ENCODE measurements around the gene FBXO24. TPM values are rescaled to one million over a fixed set of nuclear protein-coding genes. Genes with fewer than 3 reads are reported as not detected.

The FBXO24 gene
- total RNA-seq, 2 experiments from 2014 or later = 0.37 to 0.45 TPM

DNA sequence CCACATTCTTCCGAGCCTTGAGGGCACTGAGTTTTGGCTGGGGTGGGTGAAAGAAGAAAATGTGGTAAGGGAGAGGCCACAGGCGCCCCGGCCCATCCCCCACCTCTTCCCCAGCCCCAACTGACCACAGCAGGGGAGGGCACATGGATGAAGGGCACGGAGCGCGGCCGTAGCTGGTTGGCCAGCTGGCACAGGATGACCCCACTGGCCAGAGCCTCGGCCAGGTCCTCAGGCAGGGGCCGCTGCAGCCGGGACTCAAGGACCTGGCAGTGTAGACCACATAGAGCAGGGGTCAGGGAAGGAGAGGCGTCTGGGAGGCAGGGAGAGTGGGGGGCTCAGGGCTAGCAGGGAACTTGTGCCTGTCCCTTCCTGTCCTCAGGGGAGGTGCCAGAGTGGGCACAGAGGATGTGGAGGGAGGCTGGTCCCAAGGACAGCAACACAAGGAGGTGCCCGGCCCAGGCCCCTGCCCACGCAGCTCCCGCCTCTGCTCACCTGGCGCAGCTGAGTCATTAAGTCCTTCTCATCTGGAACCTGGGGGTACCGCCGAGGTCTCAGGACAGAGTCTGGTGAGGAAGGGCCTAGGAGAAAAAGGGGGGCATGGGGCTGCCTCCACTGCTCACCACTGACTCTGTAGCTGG is 10.3 kb upstream of the FBXO24 start:
- Mint-ChIP-seq H3K9me3 (ENCODE audit: insufficient read depth) (no peaks in the 10 kb centered on the region), H3K27ac (no peak overlapping the region), H3K36me3 (ENCODE audit: low read depth) (peaks cover 44% of the 10 kb centered on the region), H3K4me3 (no peak overlapping the region), H3K4me1 (ENCODE audit: low read depth) (peaks cover 12% of the 10 kb centered on the region), H3K27me3 (ENCODE audit: low read depth) (no peaks in the 10 kb centered on the region)
- ChIA-PET POLR2A (interaction anchor here (1.0 kb wide), 1 partner anchor 10 kb away, joined by 5 read pairs; the partner anchor contains the start of genes FBXO24 and LRCH4), CTCF (interaction anchor here (1.9 to 2.2 kb wide), 2 partner anchors 11 to 16 kb away, joined by 7 to 8 read pairs; no protein-coding TSS in a partner anchor)
- DNase-seq = no peak
- ATAC-seq = no peak

- Mint-ChIP-seq H3K4me1 (ENCODE audit: low read depth) (peaks cover 7% of the 10 kb centered on the region), H3K27me3 (ENCODE audit: low read depth) (no peaks in the 10 kb centered on the region), H3K4me3 (no peak overlapping the region), H3K27ac (peak overlapping the region; percentile 39), H3K9me3 (ENCODE audit: insufficient read depth) (no peaks in the 10 kb centered on the region), H3K36me3 (ENCODE audit: low read depth) (peaks cover 44% of the 10 kb centered on the region)
- POLR2A ChIA-PET = interaction anchor here (1.0 kb wide), 1 partner anchor 10 kb away, joined by 5 read pairs; the partner anchor contains the start of genes FBXO24 and LRCH4
- CTCF ChIA-PET = interaction anchor here (1.9 to 2.2 kb wide), 2 partner anchors 12 to 17 kb away, joined by 7 to 8 read pairs; no protein-coding TSS in a partner anchor
- ATAC-seq (no peak), DNase-seq (no peak)
Observed at GRCh38 chr7:100576384-100576993, 9.6 kb upstream of the FBXO24 start.

DNA sequence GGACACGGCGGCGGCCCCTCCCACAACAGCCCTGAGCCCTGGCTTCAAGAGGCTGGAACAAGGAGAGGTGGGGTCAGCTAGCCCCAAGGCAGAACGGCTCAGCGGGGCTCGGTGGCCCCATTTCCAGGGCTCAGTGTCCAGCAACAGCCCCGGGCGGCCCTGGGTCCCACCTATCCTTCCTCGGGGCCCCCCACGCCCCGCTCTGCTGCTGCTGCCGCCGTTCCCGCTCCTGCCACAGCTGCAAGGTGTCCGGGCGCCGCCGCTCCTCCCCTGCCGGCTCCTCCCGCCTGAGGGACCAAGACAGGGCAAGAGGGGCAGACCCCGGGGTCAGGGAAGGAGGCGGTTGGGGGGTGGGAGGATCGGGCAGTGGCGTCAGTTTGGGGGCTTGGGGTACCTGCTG is 9.0 kb upstream of the FBXO24 start:
- Mint-ChIP-seq H3K36me3 (ENCODE audit: low read depth) (peaks cover 39% of the 10 kb centered on the region), H3K4me3 (no peak overlapping the region), H3K9me3 (ENCODE audit: insufficient read depth) (no peaks in the 10 kb centered on the region), H3K4me1 (ENCODE audit: low read depth) (peaks cover 2% of the 10 kb centered on the region), H3K27ac (no peak overlapping the region), H3K27me3 (ENCODE audit: low read depth) (no peaks in the 10 kb centered on the region)
- POLR2A ChIA-PET = interaction anchor here (1.0 kb wide), 1 partner anchor 9 kb away, joined by 5 read pairs; the partner anchor contains the start of genes FBXO24 and LRCH4
- CTCF ChIA-PET = interaction anchor here (1.9 to 2.2 kb wide), 2 partner anchors 13 to 17 kb away, joined by 7 to 8 read pairs; no protein-coding TSS in a partner anchor
- DNase-seq (no peak), ATAC-seq (no peak)

DNA sequence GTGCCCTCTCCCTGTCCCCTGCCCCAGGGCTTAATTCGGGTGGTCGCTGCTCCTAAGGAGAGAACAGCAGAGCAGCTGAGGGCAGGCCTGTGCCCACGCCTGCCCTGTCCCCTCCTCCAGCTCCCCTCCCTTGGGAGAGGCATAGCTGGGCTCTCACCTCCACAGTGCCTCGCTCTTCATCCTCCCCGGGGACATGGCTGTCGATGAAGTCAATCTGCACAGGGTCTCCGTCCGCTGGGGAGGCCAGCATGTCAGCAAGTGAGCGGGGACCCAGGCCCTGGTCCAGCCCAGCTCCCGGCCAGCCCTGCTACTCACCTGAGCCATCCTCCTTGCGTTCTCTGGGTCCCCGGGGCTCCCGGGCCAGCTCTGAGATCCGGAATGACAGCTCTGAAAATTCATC is 8.6 kb upstream of the FBXO24 start:
- Mint-ChIP-seq H3K4me3 (no peak overlapping the region), H3K9me3 (ENCODE audit: insufficient read depth) (no peaks in the 10 kb centered on the region), H3K27me3 (ENCODE audit: low read depth) (no peaks in the 10 kb centered on the region), H3K4me1 (ENCODE audit: low read depth) (peaks cover 5% of the 10 kb centered on the region), H3K27ac (no peak overlapping the region), H3K36me3 (ENCODE audit: low read depth) (peaks cover 43% of the 10 kb centered on the region)
- DNase-seq = no peak
- ChIA-PET CTCF (interaction anchor here (1.9 to 2.2 kb wide), 2 partner anchors 13 to 18 kb away, joined by 7 to 8 read pairs; no protein-coding TSS in a partner anchor), POLR2A (no interaction called here)
- no peak for ATAC-seq

- Mint-ChIP-seq H3K27me3 (ENCODE audit: low read depth) (no peaks in the 10 kb centered on the region), H3K4me1 (ENCODE audit: low read depth) (peaks cover 13% of the 10 kb centered on the region), H3K4me3 (no peak overlapping the region), H3K27ac (no peak overlapping the region), H3K36me3 (ENCODE audit: low read depth) (peaks cover 51% of the 10 kb centered on the region), H3K9me3 (ENCODE audit: insufficient read depth) (no peaks in the 10 kb centered on the region)
- ChIA-PET POLR2A (interaction anchor here (1.1 kb wide), 1 partner anchor 10 kb away, joined by 4 read pairs; no protein-coding TSS in a partner anchor), CTCF (no interaction called here)
- no peak for DNase-seq
- ATAC-seq = no peak
Observed at GRCh38 chr7:100578246-100579183, 7.6 kb upstream of the FBXO24 start.

- H3K4me3 Mint-ChIP-seq = no peak overlapping the region
- peaks cover 18% of the 10 kb centered on the region for H3K4me1 Mint-ChIP-seq (ENCODE audit: low read depth)
- H3K27me3 Mint-ChIP-seq (ENCODE audit: low read depth) = no peaks in the 10 kb centered on the region
- POLR2A ChIA-PET = interaction anchor here (2.5 kb wide), 1 partner anchor 9 kb away, joined by 6 read pairs; no protein-coding TSS in a partner anchor
- ATAC-seq (no peak), DNase-seq (no peak)
- H3K9me3 Mint-ChIP-seq (ENCODE audit: insufficient read depth) = no peaks in the 10 kb centered on the region
- H3K27ac Mint-ChIP-seq = no peak overlapping the region
- H3K36me3 Mint-ChIP-seq (ENCODE audit: low read depth) = peaks cover 44% of the 10 kb centered on the region
- CTCF ChIA-PET = no interaction called here
Observed at GRCh38 chr7:100580466-100581283, 5.5 kb upstream of the FBXO24 start.

DNA sequence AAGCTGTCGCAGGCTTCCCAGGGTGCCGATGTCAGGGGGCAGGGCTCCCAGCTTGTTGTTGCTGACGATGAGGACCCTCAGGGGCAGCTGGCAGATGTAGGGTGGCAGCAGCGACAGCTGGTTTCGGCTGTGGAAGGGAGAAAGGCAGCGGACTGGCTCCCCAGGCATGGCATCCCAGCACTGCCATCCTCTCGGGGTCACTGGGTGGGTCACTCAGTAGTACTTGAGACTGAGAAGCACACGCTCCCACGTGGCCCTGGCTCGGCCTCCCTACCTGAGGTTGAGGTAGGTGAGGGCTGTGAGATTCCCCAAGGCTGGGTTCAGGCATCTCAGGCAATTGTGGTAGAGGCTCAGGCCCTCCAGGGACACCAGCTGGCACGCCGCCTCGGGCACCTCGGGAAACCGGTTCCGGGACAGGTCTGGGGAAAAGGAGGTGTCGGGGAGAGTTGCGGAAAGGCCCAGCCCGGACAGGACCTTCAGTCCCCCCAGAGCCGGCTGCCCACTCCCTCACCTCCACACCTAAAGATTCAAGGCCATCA is 4.0 kb upstream of the FBXO24 start:
- Mint-ChIP-seq H3K36me3 (ENCODE audit: low read depth) (peaks cover 35% of the 10 kb centered on the region), H3K9me3 (ENCODE audit: insufficient read depth) (no peaks in the 10 kb centered on the region), H3K27ac (peak overlapping the region; percentile 98), H3K4me1 (ENCODE audit: low read depth) (peaks cover 20% of the 10 kb centered on the region), H3K27me3 (ENCODE audit: low read depth) (no peaks in the 10 kb centered on the region), H3K4me3 (peak overlapping the region; percentile 93)
- POLR2A ChIA-PET = interaction anchor here (2.5 kb wide), 1 partner anchor 11 kb away, joined by 6 read pairs; no protein-coding TSS in a partner anchor
- CTCF ChIA-PET = interaction anchor here (1.2 kb wide), 1 partner anchor 109 kb away, joined by 3 read pairs; no protein-coding TSS in a partner anchor
- ATAC-seq (no peak), DNase-seq (no peak)

DNA sequence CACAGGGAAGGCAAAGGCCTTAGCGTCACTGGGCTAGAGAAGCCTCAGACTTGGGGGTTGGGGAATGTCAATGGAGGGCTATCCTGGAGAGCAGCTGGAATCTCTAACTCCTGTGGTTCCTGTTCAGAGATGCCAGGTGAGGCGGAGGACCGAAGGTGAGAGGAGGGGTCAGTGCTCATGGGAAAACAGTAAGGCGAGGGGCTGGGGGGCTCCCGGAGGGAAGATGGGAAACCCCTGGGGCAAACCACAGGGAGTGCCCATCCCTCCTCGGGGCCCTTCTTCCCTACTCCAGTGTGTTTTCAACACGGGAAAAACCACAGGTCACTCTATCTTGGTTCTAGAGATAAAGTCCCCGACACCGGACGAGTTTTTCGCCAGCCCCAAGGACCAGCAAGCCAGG is 3.5 kb upstream of the FBXO24 start:
- no peak for ATAC-seq
- Mint-ChIP-seq H3K36me3 (ENCODE audit: low read depth) (peaks cover 34% of the 10 kb centered on the region), H3K27ac (peak overlapping the region; percentile 98), H3K4me3 (peak overlapping the region; percentile 93), H3K4me1 (ENCODE audit: low read depth) (peaks cover 20% of the 10 kb centered on the region), H3K27me3 (ENCODE audit: low read depth) (no peaks in the 10 kb centered on the region), H3K9me3 (ENCODE audit: insufficient read depth) (no peaks in the 10 kb centered on the region)
- ChIA-PET CTCF (interaction anchor here (1.2 to 5.4 kb wide), 3 partner anchors 13 to 123 kb away, joined by 3 to 34 read pairs (median 7); partner anchors contain the start of gene POP7), POLR2A (interaction anchor here (0.6 to 2.5 kb wide), 4 partner anchors 11 to 305 kb away, joined by 3 to 6 read pairs (median 4); no protein-coding TSS in a partner anchor)
- DNase-seq = no peak

- Mint-ChIP-seq H3K27me3 (ENCODE audit: low read depth) (peaks cover under 1% of the 10 kb centered on the region), H3K4me1 (ENCODE audit: low read depth) (peaks cover 24% of the 10 kb centered on the region), H3K4me3 (peak overlapping the region; percentile 93), H3K36me3 (ENCODE audit: low read depth) (peaks cover 27% of the 10 kb centered on the region), H3K27ac (peak overlapping the region; percentile 98), H3K9me3 (ENCODE audit: insufficient read depth) (no peaks in the 10 kb centered on the region)
- ATAC-seq (peak; percentile 12), DNase-seq (peak; percentile 91)
- ChIA-PET POLR2A (interaction anchor here (0.6 to 3.3 kb wide), 12 partner anchors 12 to 304 kb away, joined by 3 to 17 read pairs (median 5); partner anchors contain the start of genes GNB2, MEPCE, MOSPD3 and ZCWPW1), CTCF (interaction anchor here (0.6 to 7.9 kb wide), 13 partner anchors 14 to 245 kb away, joined by 3 to 57 read pairs (median 4); partner anchors contain the start of gene POP7)
Observed at GRCh38 chr7:100583132-100584053, 2.7 kb upstream of the FBXO24 start.

Data from activated CD8-positive, alpha-beta T cell treated with anti-CD3 and anti-CD28 coated beads, Interleukin-2, amount 10 ng/mL, durations not matched to agents 7 days and 5 days (primary cell).